Measurements from ENCODE around the gene SIAH2. TPM values are rescaled to one million over a fixed set of nuclear protein-coding genes. Genes with fewer than 3 reads are reported as not detected.
A peak's percentile ranks its signal among the peaks of the same experiment; 100 is the strongest.

SIAH2 gene
- total and polyA plus RNA-seq, 9 donors = 18.0 to 98.7 (median 37.1) TPM

GRCh38 chr3:150703299-150703755 is 59.6 kb downstream of the SIAH2 start:
- TF ChIP-seq EP300 (IDR thresholded peaks at IDR 0.05) (no peak), POLR2A (IDR thresholded peaks at IDR 0.05) (no peak), CTCF (IDR thresholded peaks at IDR 0.05) (no peak)
- 1 to 3% (median 1%) methylated on average over 29 of the region's 29 CpGs for WGBS, 3 donors
- DNase-seq = peak in 3 of 5 donors; percentile 54 to 68 (median 62)
- Histone ChIP-seq H3K27me3 (no peaks in the 10 kb centered on the region), H3K9me3 (no peaks in the 10 kb centered on the region), H3K36me3 (no peaks in the 10 kb centered on the region), H3K27ac (peak overlapping the region; percentile 22 to 73), H3K4me1 (ENCODE audit: insufficient read depth) (no peaks in the 10 kb centered on the region), H3K4me3 (peak overlapping the region; percentile 50)
- intact Hi-C loops (cut with DNase I) = no loop called here

GRCh38 chr3:150699068-150699639 is 63.8 kb downstream of the SIAH2 start:
- no peak overlapping the region for H3K4me3 ChIP-seq
- no peaks in the 10 kb centered on the region for H3K36me3 ChIP-seq
- WGBS, 3 donors = 60 to 66% (median 64%) methylated on average over 2 of the region's 2 CpGs
- no peaks in the 10 kb centered on the region for H3K9me3 ChIP-seq
- TF ChIP-seq CTCF (IDR thresholded peaks at IDR 0.05) (no peak), EP300 (IDR thresholded peaks at IDR 0.05) (no peak), POLR2A (IDR thresholded peaks at IDR 0.05) (no peak)
- intact Hi-C loops (cut with DNase I) = no loop called here
- H3K4me1 ChIP-seq (ENCODE audit: insufficient read depth) = no peaks in the 10 kb centered on the region
- no peak for DNase-seq
- no peak overlapping the region for H3K27ac ChIP-seq
- H3K27me3 ChIP-seq = no peaks in the 10 kb centered on the region

GRCh38 chr3:150697646-150698045 is 65.3 kb downstream of the SIAH2 start:
- intact Hi-C loops (cut with DNase I) = no loop called here
- Histone ChIP-seq H3K9me3 (no peaks in the 10 kb centered on the region), H3K27ac (no peak overlapping the region), H3K36me3 (no peaks in the 10 kb centered on the region), H3K4me1 (ENCODE audit: insufficient read depth) (no peaks in the 10 kb centered on the region), H3K4me3 (no peak overlapping the region), H3K27me3 (no peaks in the 10 kb centered on the region)
- no peak for TF ChIP-seq POLR2A (IDR thresholded peaks at IDR 0.05)
- no peak for TF ChIP-seq EP300 (IDR thresholded peaks at IDR 0.05)
- TF ChIP-seq CTCF (IDR thresholded peaks at IDR 0.05) = no peak
- no peak for DNase-seq

- WGBS, 3 donors = 82 to 94% (median 88%) methylated on average over 2 of the region's 2 CpGs
- no peaks in the 10 kb centered on the region for H3K27me3 ChIP-seq
- H3K27ac ChIP-seq = no peak overlapping the region
- no peaks in the 10 kb centered on the region for H3K4me1 ChIP-seq (ENCODE audit: insufficient read depth)
- no peak for DNase-seq
- H3K4me3 ChIP-seq = no peak overlapping the region
- intact Hi-C loops (cut with DNase I) = no loop called here
- no peaks in the 10 kb centered on the region for H3K36me3 ChIP-seq
- no peaks in the 10 kb centered on the region for H3K9me3 ChIP-seq
- TF ChIP-seq EP300 (IDR thresholded peaks at IDR 0.05) (no peak), POLR2A (IDR thresholded peaks at IDR 0.05) (no peak), CTCF (IDR thresholded peaks at IDR 0.05) (no peak)
Observed at GRCh38 chr3:150691414-150692040, 71.4 kb downstream of the SIAH2 start.

Other genes with a start within 250 kb of the SIAH2 start
- gene SERP1, start 216.7 kb downstream of the SIAH2 start, total RNA-seq = 100 to 1,000 TPM in 5 of 7 donors, 10 to 100 TPM in 2; 93.5 to 638 (median 117) TPM
- 10 to 100 TPM; 74.9 to 87.1 TPM for gene SERP1, start 216.7 kb downstream of the SIAH2 start, polyA plus RNA-seq
- gene EIF2A, start 216.4 kb downstream of the SIAH2 start, total RNA-seq = 100 to 1,000 TPM in 5 of 7 donors, 10 to 100 TPM in 2; 91.8 to 206 (median 114) TPM
- 100 to 1,000 TPM in 1 of 2 donors, 10 to 100 TPM in 1; 88.8 to 107 TPM for gene EIF2A, start 216.4 kb downstream of the SIAH2 start, polyA plus RNA-seq
- 10 to 100 TPM; 56.0 to 78.5 (median 69.1) TPM for gene SELENOT, start 159.8 kb downstream of the SIAH2 start, total RNA-seq
- gene SELENOT, start 159.8 kb downstream of the SIAH2 start, polyA plus RNA-seq = 10 to 100 TPM; 43.4 to 98.1 TPM
- gene ERICH6, start 59.2 kb downstream of the SIAH2 start, total RNA-seq = 1 to 10 TPM in 1 of 7 donors, under 1 TPM in 2, not detected in 4; 0.36 to 1.3 (median 0.51) TPM
- gene ERICH6, start 59.2 kb downstream of the SIAH2 start, polyA plus RNA-seq = under 1 TPM in 1 of 2 donors, not detected in 1; 0.04 TPM
- not detected for gene MINDY4B, start 142.3 kb upstream of the SIAH2 start, total RNA-seq
- not detected for gene MINDY4B, start 142.3 kb upstream of the SIAH2 start, polyA plus RNA-seq
- gene CLRN1, start 209.6 kb upstream of the SIAH2 start, total RNA-seq = not detected
- not detected for gene CLRN1, start 209.6 kb upstream of the SIAH2 start, polyA plus RNA-seq

Measured in ovary (tissue), 9 donors.